Osteoblast (primary cell): ENCODE results near the gene EPB41L5. TPM values are rescaled to one million over a fixed set of nuclear protein-coding genes. Genes with fewer than 3 reads are reported as not detected.
"Not testable (repeated sequence)": the region's sequence is repeated elsewhere in the genome, so short reads cannot be mapped to it uniquely, and the experiment has no call there.

Experiments
- DNase-seq: peaks from one replicate; pipeline ENCODE4 v3.0.0; 2011; ENCODE audit warnings: low spot score, mixed read lengths; ENCODE audit not compliant: insufficient read length; ENCODE audit errors: missing footprints
- H2AFZ ChIP-seq: 2 replicates; pipeline ENCODE4 v1.6.0; 2011; ENCODE audit warnings: mild to moderate bottlenecking, low read length
- H3K27ac ChIP-seq: 2 replicates; pipeline ENCODE4 v1.5.1; 2011; ENCODE audit warnings: mild to moderate bottlenecking, low read depth, low read length, moderate library complexity
- H3K27me3 ChIP-seq: 2 replicates; pipeline ENCODE4 v1.6.0; 2012; ENCODE audit warnings: mild to moderate bottlenecking, control low read depth, inconsistent platforms, low read length, moderate library complexity; ENCODE audit not compliant: insufficient read depth
- H3K36me3 ChIP-seq: 2 replicates; pipeline ENCODE4 v1.5.1; 2011; ENCODE audit warnings: mild to moderate bottlenecking, low read length, control low read depth, moderate library complexity; ENCODE audit not compliant: insufficient read depth
- H3K4me1 ChIP-seq: 2 replicates; pipeline ENCODE4 v1.5.1; 2011; ENCODE audit warnings: mild to moderate bottlenecking, low read length, control low read depth, moderate library complexity; ENCODE audit not compliant: insufficient read depth
- H3K4me2 ChIP-seq: 2 replicates; pipeline ENCODE4 v1.6.0; 2011; ENCODE audit warnings: mild to moderate bottlenecking, low read length; ENCODE audit not compliant: insufficient read depth
- H3K4me3 ChIP-seq: fragments of 200-600 bp; sonication (generic); 3 replicates; pipeline ENCODE4 v1.5.1; 2012; ENCODE audit warnings: mild to moderate bottlenecking, low read length, inconsistent platforms; ENCODE audit not compliant: insufficient read depth
- H3K79me2 ChIP-seq: 2 replicates; pipeline ENCODE4 v1.6.0; 2012; ENCODE audit warnings: mild to moderate bottlenecking, low read length, control low read depth, inconsistent platforms; ENCODE audit not compliant: insufficient read depth
- H3K9me3 ChIP-seq: 2 replicates; pipeline ENCODE4 v1.5.1; 2011; ENCODE audit warnings: low read depth, low read length, control low read depth
- H4K20me1 ChIP-seq: 2 replicates; pipeline ENCODE4 v1.6.0; 2012; ENCODE audit warnings: mild to moderate bottlenecking, low read length, control low read depth; ENCODE audit not compliant: insufficient read depth
- total RNA-seq: library from RNA; depleted of rRNA; stranded (reverse); fragments of >200 nt; gene quantifications from 2 replicates; pipeline ENCODE4 v1.2.3, GENCODE V29; 2012
- TF ChIP-seq, protein P1 (sequence below): IDR thresholded peaks from 2 replicates; pipeline ENCODE4 v1.5.1; 2011; ENCODE audit warnings: mild to moderate bottlenecking, low read depth, low read length, moderate library complexity; ENCODE audit errors: extremely low read depth

Gene EPB41L5
- total RNA-seq, 1 donor: 9.4 TPM

DNA sequence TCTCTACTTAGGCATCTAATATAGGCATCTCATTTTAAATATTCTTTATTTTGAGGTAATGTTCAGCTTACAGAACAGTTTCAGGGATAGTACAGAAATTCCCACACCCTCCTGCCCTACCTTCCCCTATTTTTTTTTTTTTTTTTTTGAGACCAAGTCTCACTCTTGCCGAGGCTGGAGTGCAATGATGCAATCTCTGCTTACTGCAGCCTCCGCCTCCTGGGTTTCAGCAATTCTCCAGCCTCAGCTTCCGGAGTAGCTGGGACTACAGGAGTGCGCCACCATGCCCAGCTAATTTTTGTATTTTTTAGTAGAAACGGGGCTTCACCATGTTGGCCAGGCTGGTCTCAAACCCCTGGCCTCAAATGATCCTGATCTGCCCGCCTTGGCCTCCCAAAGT, 97.6 kb downstream of the EPB41L5 start:
- no peak overlapping the region for H3K4me2 ChIP-seq
- H3K79me2 ChIP-seq: no peaks in the 10 kb centered on the region
- H2AFZ ChIP-seq: no peak overlapping the region
- no peaks in the 10 kb centered on the region for H4K20me1 ChIP-seq
- H3K9me3 ChIP-seq: no peaks in the 10 kb centered on the region
- DNase-seq: no peak
- TF ChIP-seq, protein P1, sequence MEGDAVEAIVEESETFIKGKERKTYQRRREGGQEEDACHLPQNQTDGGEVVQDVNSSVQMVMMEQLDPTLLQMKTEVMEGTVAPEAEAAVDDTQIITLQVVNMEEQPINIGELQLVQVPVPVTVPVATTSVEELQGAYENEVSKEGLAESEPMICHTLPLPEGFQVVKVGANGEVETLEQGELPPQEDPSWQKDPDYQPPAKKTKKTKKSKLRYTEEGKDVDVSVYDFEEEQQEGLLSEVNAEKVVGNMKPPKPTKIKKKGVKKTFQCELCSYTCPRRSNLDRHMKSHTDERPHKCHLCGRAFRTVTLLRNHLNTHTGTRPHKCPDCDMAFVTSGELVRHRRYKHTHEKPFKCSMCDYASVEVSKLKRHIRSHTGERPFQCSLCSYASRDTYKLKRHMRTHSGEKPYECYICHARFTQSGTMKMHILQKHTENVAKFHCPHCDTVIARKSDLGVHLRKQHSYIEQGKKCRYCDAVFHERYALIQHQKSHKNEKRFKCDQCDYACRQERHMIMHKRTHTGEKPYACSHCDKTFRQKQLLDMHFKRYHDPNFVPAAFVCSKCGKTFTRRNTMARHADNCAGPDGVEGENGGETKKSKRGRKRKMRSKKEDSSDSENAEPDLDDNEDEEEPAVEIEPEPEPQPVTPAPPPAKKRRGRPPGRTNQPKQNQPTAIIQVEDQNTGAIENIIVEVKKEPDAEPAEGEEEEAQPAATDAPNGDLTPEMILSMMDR: no peak
- no peak overlapping the region for H3K27ac ChIP-seq
- peaks cover 20% of the 10 kb centered on the region for H3K4me1 ChIP-seq
- H3K4me3 ChIP-seq: no peak overlapping the region
- no peaks in the 10 kb centered on the region for H3K27me3 ChIP-seq
- H3K36me3 ChIP-seq: no peaks in the 10 kb centered on the region

DNA sequence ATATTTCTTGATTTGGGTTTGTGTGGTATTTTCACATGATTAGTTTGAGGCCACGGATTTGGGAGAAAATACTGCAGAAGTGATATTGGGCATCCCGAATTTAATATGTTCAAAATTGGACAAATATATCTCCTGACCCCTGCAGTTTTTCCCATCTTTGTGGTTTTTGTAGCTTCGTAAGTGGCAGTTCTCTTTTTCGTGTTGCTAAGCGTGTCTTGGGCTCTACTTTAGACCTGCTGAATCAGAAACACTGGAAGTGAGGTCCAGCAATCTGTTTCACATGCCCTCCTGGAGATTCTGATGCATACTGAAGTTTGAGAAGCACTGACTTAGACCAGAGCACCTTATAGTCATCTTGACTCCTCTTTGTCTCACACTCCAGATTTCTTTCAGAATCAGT, 98.3 kb downstream of the EPB41L5 start:
- H3K4me2 ChIP-seq: no peak overlapping the region
- no peaks in the 10 kb centered on the region for H4K20me1 ChIP-seq
- DNase-seq: no peak
- TF ChIP-seq, protein P1: no peak
- no peaks in the 10 kb centered on the region for H3K9me3 ChIP-seq
- no peak overlapping the region for H2AFZ ChIP-seq
- no peak overlapping the region for H3K27ac ChIP-seq
- peaks cover 19% of the 10 kb centered on the region for H3K4me1 ChIP-seq
- no peaks in the 10 kb centered on the region for H3K27me3 ChIP-seq
- no peaks in the 10 kb centered on the region for H3K79me2 ChIP-seq
- H3K36me3 ChIP-seq: no peaks in the 10 kb centered on the region
- no peak overlapping the region for H3K4me3 ChIP-seq

DNA sequence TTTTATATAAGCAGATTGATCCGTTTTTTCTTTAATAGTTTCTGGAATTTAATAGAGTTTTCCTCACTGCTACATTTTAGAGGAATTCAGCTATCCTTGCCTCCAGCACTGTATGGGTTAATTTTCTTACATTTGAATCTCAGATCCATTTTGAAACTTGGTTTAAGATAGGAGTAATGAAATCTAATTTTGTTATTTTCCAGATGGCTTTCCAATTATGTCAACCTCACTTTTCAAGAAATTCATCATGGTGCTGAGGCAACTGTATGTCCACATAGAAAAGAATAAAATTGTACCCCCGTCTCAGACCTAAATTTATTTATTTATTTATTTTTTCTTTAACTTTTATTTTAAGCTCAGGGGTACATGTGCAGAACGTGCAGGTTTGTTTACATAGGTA, 105.1 kb downstream of the EPB41L5 start:
- Histone ChIP-seq H3K9me3 (no peaks in the 10 kb centered on the region), H4K20me1 (no peaks in the 10 kb centered on the region), H3K4me1 (no peaks in the 10 kb centered on the region), H3K27me3 (no peaks in the 10 kb centered on the region), H3K36me3 (no peaks in the 10 kb centered on the region), H3K27ac (no peak overlapping the region), H3K79me2 (no peaks in the 10 kb centered on the region), H2AFZ (no peak overlapping the region), H3K4me3 (no peak overlapping the region), H3K4me2 (no peak overlapping the region)
- TF ChIP-seq, protein P1: no peak
- DNase-seq: no peak

DNA sequence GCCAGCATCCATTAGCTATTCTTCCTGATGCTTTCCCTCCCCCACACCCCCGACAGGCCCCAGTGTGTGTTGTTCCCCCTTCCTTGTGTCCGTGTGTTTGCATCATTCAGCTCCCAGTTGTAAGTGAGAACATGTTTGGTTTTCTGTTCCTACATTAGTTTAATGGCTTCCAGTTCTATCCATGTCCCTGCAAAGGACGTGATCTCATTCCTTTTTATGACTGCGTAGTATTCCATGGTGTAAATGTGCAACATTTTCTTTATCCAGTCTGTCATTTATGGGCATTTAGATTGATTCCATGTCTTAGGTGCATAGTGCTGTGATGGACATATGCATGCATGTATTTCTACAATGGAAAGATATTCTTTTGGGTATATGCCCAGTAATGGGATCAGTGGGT, 105.6 kb downstream of the EPB41L5 start:
- H3K9me3 ChIP-seq: no peaks in the 10 kb centered on the region
- H2AFZ ChIP-seq: no peak overlapping the region
- no peak overlapping the region for H3K4me3 ChIP-seq
- TF ChIP-seq, protein P1: no peak
- no peaks in the 10 kb centered on the region for H4K20me1 ChIP-seq
- no peaks in the 10 kb centered on the region for H3K27me3 ChIP-seq
- no peak overlapping the region for H3K4me2 ChIP-seq
- no peaks in the 10 kb centered on the region for H3K79me2 ChIP-seq
- no peak for DNase-seq
- no peaks in the 10 kb centered on the region for H3K4me1 ChIP-seq
- H3K36me3 ChIP-seq: no peaks in the 10 kb centered on the region
- H3K27ac ChIP-seq: no peak overlapping the region

DNA sequence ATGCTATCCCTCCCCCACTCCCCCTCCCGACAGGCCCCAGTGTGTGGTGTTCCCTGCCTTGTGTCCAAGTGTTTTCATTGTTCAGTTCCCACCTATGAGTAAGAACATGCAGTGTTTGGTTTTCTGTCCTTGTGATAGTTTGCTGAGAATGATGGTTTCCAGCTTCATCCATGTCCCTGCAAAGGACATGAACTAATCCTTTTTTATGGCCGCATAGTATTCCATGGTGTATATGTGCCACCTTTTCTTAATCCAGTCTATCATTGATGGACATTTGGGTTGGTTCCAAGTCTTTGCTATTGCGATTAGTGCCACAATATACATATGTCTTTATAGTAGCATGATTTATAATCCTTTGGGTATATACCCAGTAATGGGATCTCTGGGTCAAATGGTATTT, 108.5 kb downstream of the EPB41L5 start:
- not testable (repeated sequence) for H4K20me1 ChIP-seq, H3K9me3 ChIP-seq, DNase-seq, H2AFZ ChIP-seq, H3K4me3 ChIP-seq, H3K36me3 ChIP-seq, H3K27ac ChIP-seq, H3K4me2 ChIP-seq, H3K27me3 ChIP-seq, H3K79me2 ChIP-seq, H3K4me1 ChIP-seq
